Fibroblast of lung (primary cell): ENCODE data around the gene OGA. TPM values are rescaled to one million over a fixed set of nuclear protein-coding genes. Genes with fewer than 3 reads are reported as not detected.

ENCODE experiments used
- DNase-seq, 2 donors: peaks; one replicate each; pipeline versions ENCODE4 v3.0.0 to v3.0.0-alpha.2; 2010; ENCODE audit warnings: low read depth in 2 of 2
- H2AFZ ChIP-seq: 2 replicates; pipeline ENCODE4 v1.5.1; 2012; ENCODE audit warnings: low read length, control low read depth, inconsistent platforms
- H3K27ac ChIP-seq: 2 replicates; pipeline ENCODE4 v1.5.1; 2011; ENCODE audit warnings: low read length, control low read depth; ENCODE audit not compliant: insufficient read depth
- H3K27me3 ChIP-seq: 2 replicates; pipeline ENCODE4 v1.5.1; 2011; ENCODE audit warnings: mild to moderate bottlenecking, low read length; ENCODE audit not compliant: control insufficient read depth, insufficient read depth
- H3K36me3 ChIP-seq: 2 replicates; pipeline ENCODE4 v1.5.1; 2011; ENCODE audit warnings: low read length; ENCODE audit not compliant: control insufficient read depth, insufficient read depth
- H3K4me1 ChIP-seq: 2 replicates; pipeline ENCODE4 v1.5.1; 2011; ENCODE audit warnings: low read length; ENCODE audit not compliant: control insufficient read depth, insufficient read depth; ENCODE audit errors: extremely low read depth
- H3K4me2 ChIP-seq: 2 replicates; pipeline ENCODE4 v1.5.1; 2011; ENCODE audit warnings: low read length, control low read depth; ENCODE audit not compliant: insufficient read depth; ENCODE audit errors: extremely low read depth
- H3K4me3 ChIP-seq, 4 experiments: fragments of 200-600 bp in 1 of 4; sonication (generic) in 1 of 4; replicated peaks in 1 of 4; 2 replicates each; pipeline ENCODE4 v1.5.1; 2011 to 2016; ENCODE audit warnings: low read length in 4 of 4, low read depth in 3 of 4, mild to moderate bottlenecking in 3 of 4, control low read depth in 2 of 4, inconsistent platforms in 1 of 4, mixed read lengths in 1 of 4; ENCODE audit not compliant: insufficient read depth in 1 of 4; ENCODE audit errors: control extremely low read depth in 1 of 4
- H3K79me2 ChIP-seq: 2 replicates; pipeline ENCODE4 v1.5.1; 2012; ENCODE audit warnings: mild to moderate bottlenecking, low read length, inconsistent platforms; ENCODE audit not compliant: control insufficient read depth, insufficient read depth
- H3K9ac ChIP-seq: 2 replicates; pipeline ENCODE4 v1.5.1; 2011; ENCODE audit warnings: mild to moderate bottlenecking, low read length, control low read depth; ENCODE audit not compliant: insufficient read depth
- H3K9me3 ChIP-seq: 2 replicates; pipeline ENCODE4 v1.5.1; 2012; ENCODE audit warnings: low read depth, low read length; ENCODE audit not compliant: control insufficient read depth, insufficient read depth
- H4K20me1 ChIP-seq: 2 replicates; pipeline ENCODE4 v1.5.1; 2011; ENCODE audit warnings: low read length; ENCODE audit not compliant: control insufficient read depth, insufficient read depth; ENCODE audit errors: extremely low read depth
- EZH2 ChIP-seq: IDR thresholded peaks from 2 replicates; pipeline ENCODE4 v1.5.1; 2012; ENCODE audit warnings: low read length, control low read depth, mild to moderate bottlenecking; ENCODE audit errors: missing control alignments
- polyA minus RNA-seq: library from RNA; depleted of rRNA, polyadenylated mRNA; stranded (reverse); fragments of >200 nt; gene quantifications from 2 replicates; pipeline ENCODE4 v1.2.3, GENCODE V29; 2011; ENCODE audit warnings: low replicate concordance
- polyA plus RNA-seq, 2 donors: library from polyadenylated mRNA; depleted of rRNA in 1 of 2; stranded (reverse) in 1 of 2; unstranded in 1 of 2; fragments of >200 nt; gene quantifications; 2 replicates each; pipeline ENCODE4 v1.2.1, GENCODE V29; 2011 to 2012; ENCODE audit warnings: missing spikeins in 1 of 2
- total RNA-seq: library from RNA; depleted of rRNA; stranded (reverse); fragments of >200 nt; gene quantifications from 2 replicates; pipeline ENCODE4 v1.2.1, GENCODE V29; 2014
- TF ChIP-seq, protein P1 (sequence below), 2 donors: IDR thresholded peaks in 1 of 2; conservative IDR thresholded peaks in 1 of 2; 1 replicate in 1 of 2; 2 replicates in 1 of 2; pipeline ENCODE4 v1.5.1; 2011 to 2012; ENCODE audit warnings: low read length in 2 of 2, control low read depth in 1 of 2, inconsistent platforms in 1 of 2, low read depth in 1 of 2, mild to moderate bottlenecking in 1 of 2

OGA gene
- 108 and 193 TPM in 2 replicates for total RNA-seq
- 50.6 and 69.9 TPM in 2 replicates for polyA plus RNA-seq
- 48.0 and 72.0 TPM in 2 replicates for polyA plus RNA-seq (2012)
- polyA minus RNA-seq, result 17.7 and 37.2 TPM in 2 replicates

DNA sequence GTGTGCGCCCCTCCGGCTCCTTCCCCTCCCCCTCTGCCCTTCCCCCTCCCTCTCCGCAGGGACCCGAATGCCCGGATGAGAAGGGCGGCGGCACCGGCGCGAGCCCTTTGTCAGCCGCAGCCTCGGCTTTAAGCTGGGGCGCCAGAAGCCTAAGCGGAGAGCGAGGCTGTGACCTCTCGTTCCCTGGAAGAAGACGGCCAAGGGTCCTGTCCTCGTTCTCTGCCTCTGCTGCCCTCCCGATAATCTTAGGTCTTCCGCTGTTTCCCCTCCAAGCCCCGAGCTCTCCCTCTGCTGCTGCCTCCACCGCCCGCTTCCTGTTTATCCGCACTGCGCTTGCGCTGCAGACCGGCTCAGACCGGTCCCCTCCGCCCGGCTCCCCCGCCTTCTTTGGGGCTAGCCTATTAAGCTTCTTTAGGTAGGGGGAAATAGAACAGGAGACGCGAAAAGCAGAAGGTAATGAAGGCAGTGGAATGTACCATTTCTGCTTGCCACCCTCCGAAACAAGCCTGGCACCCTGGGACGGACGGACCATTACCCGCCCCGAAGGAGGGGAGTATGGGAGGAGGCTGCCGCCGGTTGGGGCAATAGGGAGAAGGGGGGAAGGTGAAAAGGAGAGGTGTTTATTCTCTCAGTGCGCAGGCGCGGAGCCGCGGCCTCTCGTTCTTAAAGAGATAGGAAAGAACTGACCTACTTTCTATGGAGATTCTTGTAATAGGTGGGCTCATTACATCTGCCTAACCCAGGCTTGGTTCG is at the start of gene OGA:
TSS of gene OGA (minus strand) at position 326 of the 753 bp plus-strand sequence. CDS start 422 bp downstream, outside the sequence.
- H3K4me2 ChIP-seq, result peak within 1 kb of the TSS; percentile 99
- H3K9me3 ChIP-seq, result no peaks in the 10 kb centered on the region
- peaks cover 9% of the 10 kb centered on the region for H4K20me1 ChIP-seq
- H3K36me3 ChIP-seq, result no peaks in the 10 kb centered on the region
- H3K27me3 ChIP-seq, result no peaks in the 10 kb centered on the region
- peaks cover 49% of the 10 kb centered on the region for H3K79me2 ChIP-seq
- H3K4me1 ChIP-seq, result peaks cover 10% of the 10 kb centered on the region
- peak within 1 kb of the TSS; percentile 99 for H3K9ac ChIP-seq
- TF ChIP-seq EZH2, result no peak
- TF ChIP-seq, protein P1, sequence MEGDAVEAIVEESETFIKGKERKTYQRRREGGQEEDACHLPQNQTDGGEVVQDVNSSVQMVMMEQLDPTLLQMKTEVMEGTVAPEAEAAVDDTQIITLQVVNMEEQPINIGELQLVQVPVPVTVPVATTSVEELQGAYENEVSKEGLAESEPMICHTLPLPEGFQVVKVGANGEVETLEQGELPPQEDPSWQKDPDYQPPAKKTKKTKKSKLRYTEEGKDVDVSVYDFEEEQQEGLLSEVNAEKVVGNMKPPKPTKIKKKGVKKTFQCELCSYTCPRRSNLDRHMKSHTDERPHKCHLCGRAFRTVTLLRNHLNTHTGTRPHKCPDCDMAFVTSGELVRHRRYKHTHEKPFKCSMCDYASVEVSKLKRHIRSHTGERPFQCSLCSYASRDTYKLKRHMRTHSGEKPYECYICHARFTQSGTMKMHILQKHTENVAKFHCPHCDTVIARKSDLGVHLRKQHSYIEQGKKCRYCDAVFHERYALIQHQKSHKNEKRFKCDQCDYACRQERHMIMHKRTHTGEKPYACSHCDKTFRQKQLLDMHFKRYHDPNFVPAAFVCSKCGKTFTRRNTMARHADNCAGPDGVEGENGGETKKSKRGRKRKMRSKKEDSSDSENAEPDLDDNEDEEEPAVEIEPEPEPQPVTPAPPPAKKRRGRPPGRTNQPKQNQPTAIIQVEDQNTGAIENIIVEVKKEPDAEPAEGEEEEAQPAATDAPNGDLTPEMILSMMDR (conservative IDR thresholded peaks at IDR 0.05 in 1 of 2, IDR thresholded peaks at IDR 0.05 in 1 of 2; ENCODE audit: low read depth in 1 of 2, low read length in 2 of 2), result no peak
- peak; percentile 100 for DNase-seq
- H3K4me3 ChIP-seq, result peak within 1 kb of the TSS; percentile 64 to 99 (median 96)
- peak within 1 kb of the TSS; percentile 97 for H2AFZ ChIP-seq
- H3K27ac ChIP-seq, result peak within 1 kb of the TSS; percentile 98

DNA sequence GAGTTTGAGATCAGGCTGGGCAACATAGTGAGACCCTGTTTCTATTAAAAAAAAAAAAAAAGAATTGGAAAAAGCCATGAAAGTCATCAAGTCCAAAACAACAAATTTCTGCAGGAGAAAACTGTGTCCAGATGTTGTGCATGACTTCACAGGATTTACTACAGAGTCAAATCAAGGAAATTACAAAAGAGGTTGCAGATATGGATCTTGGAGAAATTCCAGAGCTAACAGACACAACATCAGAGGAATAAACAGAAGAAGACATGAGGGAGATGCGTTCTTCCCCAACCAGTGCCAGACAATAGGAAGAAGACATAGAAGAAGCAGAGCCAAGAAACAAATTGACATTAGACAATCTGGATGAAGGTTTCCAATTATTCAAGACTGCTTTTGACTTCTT is 49.7 kb upstream of the OGA start:
- no peak for TF ChIP-seq EZH2
- TF ChIP-seq, protein P1 (conservative IDR thresholded peaks at IDR 0.05 in 1 of 2, IDR thresholded peaks at IDR 0.05 in 1 of 2; ENCODE audit: low read depth in 1 of 2, low read length in 2 of 2), result no peak
- Histone ChIP-seq H3K9ac (no peak overlapping the region), H3K9me3 (no peaks in the 10 kb centered on the region), H4K20me1 (no peaks in the 10 kb centered on the region), H3K36me3 (no peaks in the 10 kb centered on the region), H3K4me1 (no peaks in the 10 kb centered on the region), H3K27ac (no peak overlapping the region), H3K27me3 (no peaks in the 10 kb centered on the region), H3K79me2 (no peaks in the 10 kb centered on the region), H2AFZ (no peak overlapping the region), H3K4me2 (no peak overlapping the region), H3K4me3 (no peak overlapping the region)
- DNase-seq, result no peak

DNA sequence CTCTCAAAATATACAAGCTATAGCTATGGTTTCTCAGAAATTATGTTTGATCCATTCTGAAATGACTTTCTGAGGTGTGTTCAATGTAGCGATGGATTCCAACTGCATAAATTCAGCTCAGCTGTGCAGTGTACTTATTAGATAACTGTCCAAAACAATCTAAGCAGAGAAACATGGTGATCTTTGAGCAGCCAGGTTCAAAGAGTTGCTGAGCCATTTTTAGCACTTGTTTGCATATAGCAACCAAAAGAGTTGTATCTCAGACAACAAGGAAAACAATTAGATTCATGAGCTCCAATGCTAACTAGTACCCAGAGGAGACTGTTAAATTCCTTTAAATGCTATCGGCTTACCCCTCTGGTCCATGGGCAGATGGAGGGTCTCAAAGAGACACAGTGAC is 41.3 kb upstream of the OGA start:
- no peaks in the 10 kb centered on the region for H3K79me2 ChIP-seq
- no peak for DNase-seq
- no peaks in the 10 kb centered on the region for H3K9me3 ChIP-seq
- no peaks in the 10 kb centered on the region for H3K4me1 ChIP-seq
- no peaks in the 10 kb centered on the region for H3K27me3 ChIP-seq
- no peak overlapping the region for H3K9ac ChIP-seq
- no peak overlapping the region for H3K4me2 ChIP-seq
- H3K27ac ChIP-seq, result no peak overlapping the region
- H4K20me1 ChIP-seq, result no peaks in the 10 kb centered on the region
- TF ChIP-seq, protein P1 (conservative IDR thresholded peaks at IDR 0.05 in 1 of 2, IDR thresholded peaks at IDR 0.05 in 1 of 2; ENCODE audit: low read depth in 1 of 2, low read length in 2 of 2), result no peak
- no peak for TF ChIP-seq EZH2
- no peak overlapping the region for H3K4me3 ChIP-seq
- H3K36me3 ChIP-seq, result no peaks in the 10 kb centered on the region
- no peak overlapping the region for H2AFZ ChIP-seq
